Adrenal gland (tissue), 12 donors: ENCODE data around the gene CADPS. TPM values are rescaled to one million over a fixed set of nuclear protein-coding genes. Genes with fewer than 3 reads are reported as not detected.

Experiments
- DNase-seq, 7 donors: peaks; one replicate each; pipeline ENCODE4 v3.0.0-alpha.2; 2019 to 2020
- H3K27ac ChIP-seq, 5 donors: fragments of 200-600 bp; sonication (generic) in 4 of 5; 1 replicate in 3 of 5; 2 replicates in 2 of 5; pipeline versions ENCODE4 v1.5.1 to v1.8.0; 2016 to 2020; ENCODE audit warnings: mild to moderate bottlenecking in 1 of 5
- H3K27me3 ChIP-seq: fragments of 200-600 bp; 2 replicates; pipeline ENCODE4 v1.8.0; 2021
- H3K36me3 ChIP-seq, 2 donors: fragments of 200-600 bp; replicated peaks in 1 of 2; 1 replicate in 1 of 2; 2 replicates in 1 of 2; pipeline versions ENCODE4 v1.5.1 to v1.8.0; 2018 to 2022
- H3K4me1 ChIP-seq, 2 donors: fragments of 200-600 bp; replicated peaks in 1 of 2; 1 replicate in 1 of 2; 2 replicates in 1 of 2; pipeline versions ENCODE4 v1.5.1 to v1.8.0; 2018 to 2021
- H3K4me3 ChIP-seq, 4 donors: fragments of 200-600 bp; sonication (generic) in 3 of 4; one replicate each; pipeline ENCODE4 v1.5.1; 2016 to 2018
- H3K9me3 ChIP-seq, 3 donors: fragments of 200-600 bp; sonication (generic) in 1 of 3; replicated peaks in 1 of 3; 1 replicate in 2 of 3; 2 replicates in 1 of 3; pipeline versions ENCODE4 v1.5.1 to v1.8.0; 2016 to 2021
- CTCF ChIP-seq, 6 experiments: fragments of 450-650 bp in 4 of 6; fragments of 200-600 bp in 2 of 6; sonication (generic) in 1 of 6; IDR thresholded peaks; 1 replicate in 5 of 6; 2 replicates in 1 of 6; pipeline versions ENCODE4 v1.5.1 to v1.8.0; 2016 to 2021; ENCODE audit warnings: antibody characterized with exemption in 6 of 6, mild to moderate bottlenecking in 2 of 6, moderate library complexity in 1 of 6
- POLR2A ChIP-seq, 2 donors: fragments of 450-650 bp; IDR thresholded peaks; one replicate each; pipeline ENCODE4 v1.6.1; 2017; ENCODE audit warnings: antibody characterized with exemption in 2 of 2, mild to moderate bottlenecking in 2 of 2, moderate library complexity in 1 of 2
- WGBS, 4 donors: extraction: QIAGEN DNeasy Blood & Tissue Kit in 2 of 4; methylation state at CpG; one replicate each; pipeline versions ENCODE4 v1.1.5 to v1.1.7; 2013 to 2017; 5-methylcytosine and 5-hydroxymethylcytosine counted together
- intact Hi-C, 2 donors: fragments of 100-400 bp; cut with DNase I; formaldehyde crosslinking; loops; one replicate each; pipeline versions ENCODE4 v1.14.1 to v1.15.0; 2022 to 2023
- polyA plus RNA-seq, 3 donors: library from polyadenylated mRNA; stranded (reverse); fragments of 200-250 nt in 2 of 3; fragments of 350-450 nt in 1 of 3; fragmentation: Illumina TruSeq in 1 of 3; extraction: RNeasy Lipid Tissue Mini Kit (QIAGEN cat#74804) in 1 of 3; gene quantifications; one replicate each; pipeline ENCODE4 v1.2.3, GENCODE V29; 2013 to 2014
- total RNA-seq, 9 donors: library from RNA; depleted of rRNA in 4 of 9; stranded (reverse); fragments of >200 nt in 4 of 9; fragments of 120-200 nt in 1 of 9; fragmentation: NEBNext Ultra II Directional in 1 of 9; extraction: Animal tissue kit (Norgen Biotek cat#: 25700) in 1 of 9; gene quantifications; one replicate each; pipeline versions ENCODE4 v1.1.0 to v1.2.4, GENCODE V29; 2013 to 2023
- donor health status: healthy with polysubstance abuse.
- donor health status: Bipolar disorder and iron deficiency.
- donor health status: DM: yes; HTN: yes; CAD: no.
- donor health status: DM: no; HTN: no; CAD: no.
- donor health status: DM: no; HTN: no; CAD: no.
- donor health status: DM: yes; HTN: yes; CAD: no.

The CADPS gene
- total and polyA plus RNA-seq, 12 donors = 0.24 to 36.5 (median 11.2) TPM; not detected in 2

GRCh38 chr3:62496503-62496902 lies 378.7 kb downstream of the CADPS start:
- peaks cover 6% of the 10 kb centered on the region for H3K27me3 ChIP-seq
- no peak overlapping the region for H3K4me3 ChIP-seq
- no peaks in the 10 kb centered on the region for H3K36me3 ChIP-seq
- 45 to 65% (median 52%) methylated on average over 2 of the region's 2 CpGs for WGBS, 4 donors
- no peaks in the 10 kb centered on the region for H3K9me3 ChIP-seq
- no peak overlapping the region for H3K27ac ChIP-seq
- DNase-seq = no peak
- no peak for TF ChIP-seq POLR2A (IDR thresholded peaks at IDR 0.05)
- TF ChIP-seq CTCF (IDR thresholded peaks at IDR 0.05) = no peak
- intact Hi-C loops = no loop called here
- H3K4me1 ChIP-seq = no peaks in the 10 kb centered on the region

- Histone ChIP-seq H3K9me3 (no peaks in the 10 kb centered on the region), H3K4me1 (no peaks in the 10 kb centered on the region), H3K36me3 (no peaks in the 10 kb centered on the region), H3K4me3 (no peak overlapping the region), H3K27ac (no peak overlapping the region), H3K27me3 (peaks cover 6% of the 10 kb centered on the region)
- TF ChIP-seq CTCF (IDR thresholded peaks at IDR 0.05) (no peak), POLR2A (IDR thresholded peaks at IDR 0.05) (no peak)
- intact Hi-C loops = no loop called here
- no peak for DNase-seq
- 60 to 76% (median 65%) methylated on average over 4 of the region's 4 CpGs for WGBS, 4 donors
These were observed 382.0 kb downstream of the CADPS start for GRCh38 chr3:62493109-62493801.

- H3K27me3 ChIP-seq = peaks cover 3% of the 10 kb centered on the region
- whole genome bisulfite sequencing, 4 donors = 60 to 74% (median 66%) methylated on average over 4 of the region's 4 CpGs
These were observed 392.3 kb downstream of the CADPS start for GRCh38 chr3:62482961-62483360.

GRCh38 chr3:62481962-62482361 lies 393.3 kb downstream of the CADPS start:
- no peak for DNase-seq
- Histone ChIP-seq H3K27ac (no peak overlapping the region), H3K9me3 (no peaks in the 10 kb centered on the region), H3K4me1 (no peaks in the 10 kb centered on the region), H3K4me3 (no peak overlapping the region), H3K27me3 (peaks cover 3% of the 10 kb centered on the region), H3K36me3 (no peaks in the 10 kb centered on the region)
- WGBS, 4 donors = 61 to 79% (median 70%) methylated on average over 2 of the region's 2 CpGs
- intact Hi-C loops = no loop called here
- TF ChIP-seq CTCF (IDR thresholded peaks at IDR 0.05) (no peak), POLR2A (IDR thresholded peaks at IDR 0.05) (no peak)

More at GRCh38 chr3:62482961-62483360, 392.3 kb downstream of the CADPS start:
- Histone ChIP-seq H3K4me3 (no peak overlapping the region), H3K36me3 (no peaks in the 10 kb centered on the region), H3K9me3 (no peaks in the 10 kb centered on the region), H3K27ac (no peak overlapping the region), H3K4me1 (no peaks in the 10 kb centered on the region)
- no peak for DNase-seq
- intact Hi-C loops = no loop called here
- TF ChIP-seq POLR2A (IDR thresholded peaks at IDR 0.05) (no peak), CTCF (IDR thresholded peaks at IDR 0.05) (no peak)
